ENCODE measurements around the gene APC2.

- TF ChIP-seq CTCF (IDR thresholded peaks at IDR 0.05) (no peak), POLR2A (IDR thresholded peaks at IDR 0.05) (no peak), EP300 (IDR thresholded peaks at IDR 0.05) (no peak)
Observed at GRCh38 chr19:1470055-1470304, 20.1 kb downstream of the APC2 start.

Data from ovary (tissue), 3 donors.